NK-92 treated with Interleukin-12 subunit alpha and Interleukin-12 subunit beta, amount 100 ng/mL, for 24 hours (cell line): ENCODE data around the gene UTS2R.
"Not testable (repeated sequence)": the region's sequence is repeated elsewhere in the genome, so short reads cannot be mapped to it uniquely, and the experiment has no call there.

Experiments used
- DNase-seq: peaks from one replicate; lab custom pipeline; 2025; lab: John Stamatoyannopoulos, UW

Gene UTS2R

GRCh38 chr17:82375359-82376041, 3.9 kb downstream of the UTS2R start:
- no peak for DNase-seq

DNA sequence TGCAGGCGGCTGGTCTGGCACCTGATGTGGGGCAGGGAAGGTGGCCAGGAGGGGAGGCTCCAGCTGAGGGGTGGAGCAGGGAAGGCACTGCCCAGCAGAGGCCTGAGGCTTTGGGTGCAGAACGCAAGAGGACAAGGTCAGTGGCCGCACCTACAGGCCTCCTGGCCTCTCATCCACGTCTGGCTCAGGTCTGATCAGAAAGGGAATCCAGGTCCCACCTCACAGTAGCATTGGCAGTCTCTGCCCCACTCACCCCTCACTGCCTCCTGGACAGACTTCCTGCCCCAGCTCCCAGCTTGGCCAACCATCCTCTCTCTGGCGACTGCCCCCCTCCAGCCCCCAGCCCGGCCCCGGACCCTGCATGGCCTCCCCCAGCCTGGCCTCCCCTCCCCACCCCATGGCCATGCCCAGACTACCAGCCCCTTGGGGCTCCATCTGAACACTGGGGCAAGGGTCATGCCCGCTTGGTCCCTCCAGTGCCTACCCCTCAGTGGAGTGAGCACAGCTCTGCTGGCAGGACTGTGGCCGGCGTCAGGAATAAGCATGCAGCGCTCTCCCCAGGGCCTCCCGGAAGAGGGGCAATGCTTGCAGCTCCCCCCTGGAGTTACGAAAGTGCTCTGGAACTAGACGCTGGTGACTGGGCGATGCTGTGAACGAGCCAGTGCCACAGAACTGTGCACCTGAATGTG, 4.6 kb downstream of the UTS2R start:
- DNase-seq: no peak

DNA sequence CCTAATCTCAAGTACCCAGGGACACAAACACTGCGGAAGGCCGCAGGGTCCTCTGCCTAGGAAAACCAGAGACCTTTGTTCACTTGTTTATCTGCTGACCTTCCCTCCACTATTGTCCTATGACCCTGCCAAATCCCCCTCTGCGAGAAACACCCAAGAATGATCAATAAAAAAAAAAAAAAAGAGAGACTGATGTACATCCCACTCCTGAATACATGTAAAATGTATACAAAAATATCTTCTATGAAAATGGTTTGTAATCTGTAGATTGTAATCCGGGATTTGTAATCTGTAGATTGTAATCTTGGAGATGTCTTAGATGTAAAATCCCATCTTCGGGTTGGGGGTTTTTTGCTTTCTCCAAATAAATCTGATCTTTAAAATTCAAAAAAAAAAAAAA, 5.7 kb downstream of the UTS2R start:
- not testable (repeated sequence) for DNase-seq

GRCh38 chr17:82377924-82378740, 6.6 kb downstream of the UTS2R start:
- no peak for DNase-seq

DNA sequence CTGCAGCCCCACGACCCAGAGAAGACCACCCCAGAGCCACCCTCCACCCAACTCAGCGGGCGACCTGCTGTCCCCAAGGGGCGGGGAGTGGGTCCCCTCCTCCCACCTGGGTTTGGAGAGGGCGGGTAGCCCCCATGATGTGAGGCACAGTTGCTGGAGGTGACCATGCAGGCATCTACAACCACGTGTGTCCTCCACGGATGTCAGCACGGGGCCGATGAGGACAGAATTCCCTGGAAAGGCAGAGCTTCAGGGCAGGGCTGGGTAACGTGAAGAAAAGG, 7.1 kb downstream of the UTS2R start:
- no peak for DNase-seq

GRCh38 chr17:82380860-82381702, 9.5 kb downstream of the UTS2R start:
- DNase-seq: no peak

DNA sequence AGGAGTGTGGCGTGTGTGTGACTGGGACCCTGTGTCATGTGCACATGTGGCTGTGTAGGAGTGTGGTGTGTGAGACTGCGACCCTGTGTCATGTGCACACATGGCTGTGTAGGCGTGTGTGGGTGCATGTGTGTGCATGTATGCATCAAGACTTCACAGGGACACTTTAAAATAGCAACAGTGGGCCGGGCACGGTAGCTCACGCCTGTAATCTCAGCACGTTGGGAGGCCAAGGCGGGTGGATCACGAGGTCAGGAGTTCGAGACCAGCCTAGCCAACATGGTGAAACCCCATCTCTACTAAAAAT, 10.1 kb downstream of the UTS2R start:
- not testable (repeated sequence) for DNase-seq

- not testable (repeated sequence) for DNase-seq
Observed at GRCh38 chr17:82382220-82382932, 10.8 kb downstream of the UTS2R start.

DNA sequence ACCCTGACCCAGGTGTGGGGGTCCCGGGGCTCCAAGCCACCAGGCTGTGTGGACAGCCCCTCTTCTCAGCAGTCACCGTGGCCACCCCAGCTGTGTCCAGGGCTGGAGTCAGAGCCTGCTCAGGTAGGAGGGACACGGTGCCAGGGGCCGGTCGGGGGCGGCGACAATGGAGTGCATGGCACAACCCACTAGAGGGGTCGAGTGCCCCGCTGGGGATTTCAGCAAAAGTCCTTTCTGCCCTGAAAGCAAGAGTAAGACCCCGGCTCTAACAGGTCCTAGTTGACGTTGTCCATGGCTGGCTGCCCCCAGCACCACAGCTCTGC, 11.3 kb downstream of the UTS2R start:
- no peak for DNase-seq

DNA sequence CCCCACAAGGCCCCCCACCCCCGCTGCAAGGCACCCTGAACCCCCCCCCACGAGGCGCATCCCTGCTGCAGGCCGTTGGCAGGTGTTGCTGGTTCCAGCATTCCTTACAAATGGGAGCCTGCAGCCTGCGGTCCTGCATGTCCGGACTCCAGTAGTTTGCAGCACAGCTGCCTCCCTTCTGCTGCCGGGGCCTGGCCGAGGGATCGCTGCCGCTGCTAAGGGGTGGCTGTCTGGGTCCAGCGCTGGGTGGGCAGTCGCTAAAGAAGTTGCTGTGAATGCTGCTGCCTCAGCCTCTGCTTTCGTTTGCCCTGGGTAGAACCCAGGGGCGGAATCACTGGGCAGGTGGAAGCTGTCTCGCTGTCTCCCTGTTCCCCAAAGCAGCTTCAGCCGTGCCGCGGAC, 11.8 kb downstream of the UTS2R start:
- no peak for DNase-seq

DNA sequence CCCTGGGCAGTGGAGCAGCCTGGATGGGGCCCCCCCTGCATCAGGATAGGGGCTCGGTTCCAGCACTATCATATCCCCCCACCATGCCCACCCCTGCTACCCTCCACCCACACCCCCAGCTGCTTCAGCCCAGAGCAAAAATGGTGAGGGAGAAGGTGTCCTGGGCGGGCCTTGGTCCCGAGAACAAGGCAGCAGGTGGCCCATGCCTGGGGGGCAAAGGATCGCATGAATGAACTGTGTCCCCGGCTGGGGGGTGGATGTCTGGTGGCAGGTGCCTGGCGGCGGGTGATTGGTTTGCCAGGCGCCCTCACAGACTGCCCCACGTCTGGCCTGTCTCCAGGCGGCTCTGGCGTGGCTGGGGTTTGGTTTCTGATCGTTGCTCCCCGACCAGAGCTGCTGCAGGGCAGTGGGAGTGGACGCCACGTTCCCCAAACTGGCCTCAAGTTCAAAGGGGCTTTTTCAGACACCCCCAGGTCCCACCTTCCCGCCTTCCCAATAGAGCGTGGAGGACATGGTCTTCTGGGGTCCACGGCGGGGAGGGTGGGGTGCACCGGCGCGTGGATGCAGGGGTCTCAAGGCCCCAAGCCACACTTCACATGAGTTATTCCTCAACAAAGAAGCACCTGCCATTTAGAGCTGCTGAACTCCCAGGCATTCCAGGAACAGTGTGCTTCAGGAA, 12.6 kb downstream of the UTS2R start:
- no peak for DNase-seq

DNA sequence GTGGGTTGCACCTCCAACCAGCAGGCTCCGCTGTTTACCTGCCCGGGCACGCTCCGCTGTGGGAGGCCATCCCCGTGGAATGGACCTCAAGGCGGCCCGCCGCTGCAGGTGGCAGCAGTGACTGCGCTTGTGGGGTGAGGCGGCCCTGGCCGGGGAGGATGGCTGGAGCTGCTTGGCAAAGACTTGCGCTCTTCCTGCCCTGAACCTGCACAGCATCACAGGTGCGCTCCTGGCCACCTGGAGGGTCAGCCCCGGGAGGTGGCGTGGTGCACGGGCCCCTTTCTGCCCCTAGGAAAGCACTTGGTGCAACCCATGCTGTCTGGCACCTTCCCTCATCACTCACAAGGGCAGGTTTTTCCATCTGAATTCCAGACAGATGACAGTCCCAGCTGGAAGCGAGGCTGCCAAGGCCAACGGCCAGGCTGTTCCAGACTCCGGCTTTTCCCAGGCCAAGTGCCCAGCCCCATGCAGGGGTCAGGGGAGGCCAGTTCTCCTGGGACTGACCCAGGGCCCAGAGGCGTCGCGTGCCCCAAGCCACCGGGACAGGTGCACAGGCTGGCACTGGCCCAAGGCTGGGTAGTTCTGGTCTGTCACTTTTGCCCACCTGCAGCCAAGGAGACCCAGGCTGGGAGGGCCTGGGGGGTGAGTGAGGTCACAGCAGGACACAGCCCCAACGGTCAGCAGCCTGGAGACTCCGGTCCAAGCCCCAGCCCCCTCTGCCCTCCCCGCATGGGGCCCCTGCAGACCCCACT, 13.3 kb downstream of the UTS2R start:
- no peak for DNase-seq

- no peak for DNase-seq
Observed at GRCh38 chr17:82385559-82386254, 14.1 kb downstream of the UTS2R start.

DNA sequence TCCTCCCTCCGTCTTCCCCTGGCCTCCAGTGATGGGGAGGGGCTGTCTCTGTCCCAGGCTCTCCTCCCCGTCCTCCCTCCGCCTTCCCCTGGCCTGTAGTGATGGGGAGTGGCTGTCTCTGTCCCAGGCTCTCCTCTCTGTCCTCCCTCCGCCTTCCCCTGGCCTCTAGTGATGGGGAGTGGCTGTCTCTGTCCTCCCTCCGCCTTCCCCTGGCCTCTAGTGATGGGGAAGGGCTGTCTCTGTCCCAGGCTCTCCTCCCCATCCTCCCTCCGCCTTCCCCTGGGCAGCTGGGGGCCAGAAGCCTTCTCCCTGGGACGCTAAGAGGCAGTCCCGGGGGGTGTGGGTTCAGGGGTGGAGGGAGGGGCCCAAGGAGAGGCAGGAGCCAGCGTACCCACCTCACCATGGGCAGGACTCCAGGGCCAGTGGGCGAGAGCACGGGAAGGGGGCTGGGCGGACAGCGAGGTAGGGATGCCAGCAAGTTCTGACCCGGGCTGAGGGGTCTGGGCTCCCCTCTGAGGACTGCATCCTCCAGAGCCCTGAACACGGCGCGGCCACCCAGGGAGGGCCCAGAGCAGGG, 14.8 kb downstream of the UTS2R start:
- DNase-seq: no peak

GRCh38 chr17:82386881-82387704, 15.5 kb downstream of the UTS2R start:
- DNase-seq: no peak

DNA sequence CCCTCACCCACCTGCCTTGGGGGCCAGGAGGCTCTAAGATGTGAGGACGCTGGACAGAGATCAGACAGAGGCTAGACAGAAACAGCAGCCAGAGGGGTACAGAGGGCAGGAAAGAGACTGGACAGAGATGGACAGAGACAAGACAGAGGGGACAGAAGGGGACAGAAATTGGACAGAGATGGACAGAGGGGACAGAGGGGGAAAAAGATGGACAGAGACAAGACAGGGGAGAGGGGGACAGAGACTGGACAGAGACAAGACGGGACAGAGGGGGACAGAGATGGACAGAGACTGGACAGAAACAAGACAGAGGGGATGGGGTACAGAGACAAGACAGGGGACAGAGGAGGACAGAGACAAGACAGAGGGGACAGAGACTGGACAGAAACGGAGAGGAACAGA, 16.1 kb downstream of the UTS2R start:
- no peak for DNase-seq

DNA sequence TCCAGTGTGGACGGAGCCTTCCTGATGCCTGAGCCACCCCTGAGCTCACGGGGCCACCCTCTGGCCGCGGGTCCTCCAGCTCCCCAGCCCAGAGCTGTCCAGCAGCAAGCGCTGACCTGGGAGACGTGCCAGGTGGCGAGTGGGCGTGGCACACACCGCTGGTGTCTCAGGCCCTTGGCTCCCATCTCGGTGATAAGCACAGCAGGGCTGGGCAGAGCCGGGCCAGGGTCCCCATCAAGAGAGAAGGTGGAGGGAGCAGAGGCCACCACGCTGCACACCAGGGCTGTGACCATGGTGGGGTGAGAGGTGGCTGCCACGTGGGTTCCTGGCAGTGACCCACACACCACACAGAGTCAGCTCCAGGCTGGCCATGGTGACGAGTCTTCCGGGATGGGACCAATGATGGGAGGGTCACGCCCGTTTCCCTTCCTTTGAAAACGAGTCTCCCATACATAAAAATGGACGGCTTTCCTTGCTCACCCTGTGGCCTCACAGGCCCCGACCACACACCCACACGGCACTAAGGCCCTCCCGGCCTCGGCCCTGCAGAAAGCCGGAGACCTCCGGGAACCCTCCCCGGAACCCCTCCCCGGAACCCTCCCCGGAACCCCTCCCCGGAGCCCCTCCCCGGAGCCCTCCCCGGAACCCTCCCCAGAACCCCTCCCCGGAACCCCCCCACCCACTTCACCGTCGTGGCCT, 16.8 kb downstream of the UTS2R start:
- DNase-seq: no peak

GRCh38 chr17:82388922-82389283, 17.3 kb downstream of the UTS2R start:
- no peak for DNase-seq
